ENCODE results near the gene HNRNPM. TPM values are rescaled to one million over a fixed set of nuclear protein-coding genes. Genes with fewer than 3 reads are reported as not detected.

The HNRNPM gene
- total RNA-seq, 4 donors from 2014 or later = 80.4 to 158 (median 111) TPM

DNA sequence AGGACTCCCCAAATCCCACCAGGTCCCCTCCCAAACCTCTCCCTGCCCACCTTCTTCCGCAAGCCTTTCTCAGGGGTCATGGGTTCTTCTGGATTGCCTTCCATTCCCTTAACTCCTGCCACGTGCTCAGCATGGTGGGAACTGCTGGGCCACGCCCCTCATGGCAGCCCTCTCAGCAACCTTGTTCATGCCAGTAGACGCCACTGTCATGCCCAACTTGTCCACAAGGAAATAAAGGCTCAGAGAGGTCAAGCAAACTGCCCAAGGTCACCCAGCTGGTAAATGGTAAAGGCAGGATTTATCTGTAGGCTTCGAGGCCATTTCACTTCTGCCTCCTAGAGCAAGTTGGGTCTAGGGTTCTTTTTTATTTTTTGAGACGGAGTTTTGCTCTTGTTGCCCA, 46.8 kb downstream of the HNRNPM start:
- ATAC-seq (ENCODE audit: low FRiP score) (no peak), DNase-seq (ENCODE audit: low spot score) (no peak)
- TF ChIP-seq CTCF (IDR thresholded peaks at IDR 0.05) = no peak

DNA sequence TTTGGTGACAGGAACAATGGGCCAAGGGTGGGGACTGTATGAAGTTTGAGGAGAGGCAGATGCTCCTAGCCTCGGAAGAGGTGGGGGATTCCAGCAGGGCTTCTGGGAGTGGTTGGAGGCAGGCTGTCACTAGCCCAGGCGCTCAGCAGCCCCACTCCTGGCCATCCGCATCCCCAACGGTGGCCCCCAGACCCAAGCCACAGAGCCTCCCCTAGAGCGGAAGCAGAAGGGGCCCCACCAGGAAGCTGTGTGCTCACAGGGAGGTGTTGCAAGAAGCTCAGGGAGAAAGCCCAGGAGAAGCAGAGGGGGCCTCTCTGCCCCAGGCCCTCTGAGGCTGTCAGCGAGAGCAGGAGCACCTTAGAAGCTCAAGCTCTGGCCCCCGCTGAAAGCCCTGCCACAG, 49.4 kb downstream of the HNRNPM start:
- ATAC-seq (ENCODE audit: low FRiP score) (no peak), DNase-seq (ENCODE audit: low spot score) (no peak)
- TF ChIP-seq CTCF (IDR thresholded peaks at IDR 0.05) = no peak

GRCh38 chr19:8498295-8498694, 53.5 kb downstream of the HNRNPM start:
- TF ChIP-seq CTCF (IDR thresholded peaks at IDR 0.05) = no peak
- DNase-seq (ENCODE audit: low spot score) (no peak), ATAC-seq (ENCODE audit: low FRiP score) (no peak)

DNA sequence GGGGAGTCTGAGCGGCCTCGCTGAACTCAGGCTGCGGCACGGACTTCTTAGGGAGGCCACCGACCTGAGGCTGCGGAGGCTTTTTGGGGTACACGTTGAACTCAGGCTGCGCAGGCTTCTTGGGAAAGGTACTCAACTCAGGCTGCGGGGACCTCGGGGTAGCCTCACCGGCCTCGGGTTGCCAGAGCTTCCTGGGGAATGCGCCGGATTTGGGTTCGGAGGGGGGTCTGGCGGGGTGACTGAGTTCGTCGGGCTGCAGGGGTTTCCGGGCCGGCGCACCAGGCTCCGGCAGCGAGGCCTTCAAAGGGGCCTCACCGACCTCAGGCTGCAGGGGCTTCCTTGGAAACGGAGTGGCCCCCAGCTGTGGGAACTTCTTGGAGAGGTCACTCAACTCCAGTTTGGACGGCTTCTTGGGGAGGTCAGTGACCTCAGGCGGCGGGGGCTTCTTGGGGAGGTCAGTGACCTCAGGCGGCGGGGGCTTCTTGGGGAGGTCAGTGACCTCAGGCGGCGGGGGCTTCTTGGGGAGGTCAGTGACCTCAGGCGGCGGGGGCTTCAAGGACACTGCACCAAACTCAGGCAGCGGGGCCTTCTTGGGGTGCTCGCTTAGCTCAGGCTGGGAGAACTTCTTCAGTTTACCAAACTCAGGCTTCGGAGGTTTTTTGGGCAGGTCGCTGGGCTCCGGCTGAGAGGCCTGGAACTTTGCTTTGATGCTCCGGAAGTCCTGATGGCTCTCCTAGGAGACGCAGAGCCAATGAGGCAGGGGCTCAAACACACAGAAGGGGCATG, 54.5 kb downstream of the HNRNPM start:
- TF ChIP-seq CTCF (IDR thresholded peaks at IDR 0.05) = no peak
- ATAC-seq (ENCODE audit: low FRiP score) = no peak
- no peak for DNase-seq (ENCODE audit: low spot score)

DNA sequence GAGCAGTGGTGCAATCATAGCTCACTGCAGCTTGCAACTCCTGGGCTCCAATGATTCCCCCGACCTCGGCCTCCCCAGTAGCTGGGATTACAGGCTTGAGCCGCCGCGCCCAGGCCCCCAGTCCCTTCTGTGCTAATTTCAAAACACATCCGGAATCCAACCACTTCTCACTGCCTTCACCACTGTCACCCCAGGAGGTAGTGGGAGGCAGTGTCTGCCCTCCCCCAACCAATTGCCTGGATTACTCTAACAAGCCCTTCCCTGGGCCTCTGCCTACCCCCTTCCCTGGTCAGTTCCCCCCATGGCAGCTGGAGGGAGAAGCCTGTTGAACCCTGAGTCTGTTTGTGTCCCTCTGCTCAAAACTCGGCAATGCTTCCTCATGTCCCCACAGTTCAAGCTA, 55.4 kb downstream of the HNRNPM start:
- ATAC-seq (ENCODE audit: low FRiP score) = no peak
- TF ChIP-seq CTCF (IDR thresholded peaks at IDR 0.05) = no peak
- no peak for DNase-seq (ENCODE audit: low spot score)

GRCh38 chr19:8501516-8501915, 56.7 kb downstream of the HNRNPM start:
- ATAC-seq (ENCODE audit: low FRiP score) = no peak
- TF ChIP-seq CTCF (IDR thresholded peaks at IDR 0.05) = no peak
- DNase-seq (ENCODE audit: low spot score) = no peak

- DNase-seq (ENCODE audit: low spot score) (no peak), ATAC-seq (ENCODE audit: low FRiP score) (no peak)
- no peak for TF ChIP-seq CTCF (IDR thresholded peaks at IDR 0.05)
Observed at GRCh38 chr19:8501981-8502380, 57.2 kb downstream of the HNRNPM start.
